H1 (cell line): ENCODE data around the gene SOHLH2. TPM values are rescaled to one million over a fixed set of nuclear protein-coding genes. Genes with fewer than 3 reads are reported as not detected.

Experiments
- BCL11A ChIP-seq, 2 experiments: IDR thresholded peaks; one replicate each; pipeline ENCODE4 v1.6.1; 2011; ENCODE audit warnings: low read depth in 2 of 2, low read length in 2 of 2, mild to moderate bottlenecking in 2 of 2
- CHD7 ChIP-seq: fragments of 300-600 bp; sonication (generic); IDR thresholded peaks from 2 replicates; pipeline ENCODE4 v1.7.1; 2012; ENCODE audit warnings: low read length, moderate library complexity, mild to moderate bottlenecking, inconsistent platforms; ENCODE audit not compliant: insufficient replicate concordance
- CTCF ChIP-seq, 3 experiments: IDR thresholded peaks; 1 replicate in 2 of 3; 2 replicates in 1 of 3; pipeline versions ENCODE4 v1.5.1 to v1.6.1; 2011; ENCODE audit warnings: low read length in 3 of 3, mild to moderate bottlenecking in 3 of 3, inconsistent platforms in 2 of 3, low read depth in 1 of 3, moderate library complexity in 1 of 3; ENCODE audit not compliant: insufficient read depth in 1 of 3; ENCODE audit errors: control extremely low read depth in 1 of 3
- GTF2F1 ChIP-seq: IDR thresholded peaks from 2 replicates; pipeline ENCODE4 v1.6.1; 2012; ENCODE audit warnings: low read depth, low read length, improper control_type of control experiment, borderline replicate concordance
- KDM1A ChIP-seq: fragments of 200-600, 300-600 bp; sonication (generic); IDR thresholded peaks from 2 replicates; pipeline ENCODE4 v1.7.1; 2016; ENCODE audit warnings: mild to moderate bottlenecking, low read length, borderline replicate concordance
- KDM5A ChIP-seq: fragments of 200-600 bp; IDR thresholded peaks from 2 replicates; pipeline ENCODE4 v1.7.1; 2012; ENCODE audit warnings: mild to moderate bottlenecking, low read length, inconsistent platforms, mixed read lengths
- POU5F1 ChIP-seq: IDR thresholded peaks from 2 replicates; pipeline ENCODE4 v1.6.1; 2011; ENCODE audit warnings: low read depth, mild to moderate bottlenecking, low read length, moderate library complexity
- polyA plus RNA-seq, 7 experiments: library from polyadenylated mRNA; depleted of rRNA in 3 of 7; stranded (reverse) in 5 of 7; unstranded in 2 of 7; fragments of >200 nt in 5 of 7; fragments of 200-250 nt in 2 of 7; gene quantifications; 1 replicate in 5 of 7; 2 replicates in 1 of 7; 4 replicates in 1 of 7; pipeline versions ENCODE4 v1.2.1 to v1.2.3, GENCODE V29; 2011 to 2013; ENCODE audit warnings: missing spikeins in 2 of 7, mixed read lengths in 2 of 7
- total RNA-seq: library from RNA; stranded (reverse); fragmentation: NEBNext Ultra II Directional; extraction: Animal tissue kit (Norgen Biotek cat#: 25700); gene quantifications from 2 replicates; pipeline ENCODE4 v1.2.1, GENCODE V29; 2021

The SOHLH2 gene
- total and polyA plus RNA-seq, 2 of the 8 experiments (the other 6 are each of a cell fraction or from before 2014, with no cell fraction given) = 6.8 to 10.3 TPM

GRCh38 chr13:36173571-36174322 is 40.6 kb downstream of the SOHLH2 start (continued):
- TF ChIP-seq CHD7 = no peak
- TF ChIP-seq BCL11A (IDR thresholded peaks at IDR 0.05; ENCODE audit: low read depth in 2 of 2, low read length in 2 of 2) = no peak
- no peak for TF ChIP-seq KDM1A
- no peak for TF ChIP-seq KDM5A
- TF ChIP-seq CTCF (IDR thresholded peaks at IDR 0.05; ENCODE audit: control extremely low read depth in 1 of 3, insufficient read depth in 1 of 3, low read depth in 1 of 3, low read length in 3 of 3) = no peak
- no peak for TF ChIP-seq POU5F1
- TF ChIP-seq GTF2F1 = no peak
- TF ChIP-seq, all 59 proteins: peak for 0
